MM.1S (cell line): Measurements from ENCODE around the gene F2RL3.

Experiments
- DNase-seq: peaks from one replicate; pipeline ENCODE4 v3.0.0-alpha.2; 2015
- H2AFZ ChIP-seq: fragments of 300-600 bp; sonication (generic); 2 replicates; pipeline ENCODE4 v1.6.0; 2016; ENCODE audit warnings: antibody characterized with exemption, low read length
- H3F3A ChIP-seq: fragments of 300-600 bp; sonication (generic); 2 replicates; pipeline ENCODE4 v1.6.1; 2016; ENCODE audit warnings: mild to moderate bottlenecking, antibody characterized with exemption, low read length, moderate library complexity, mixed read lengths; ENCODE audit not compliant: insufficient read depth
- H3K27ac ChIP-seq: fragments of 300-600 bp; sonication (generic); 2 replicates; pipeline ENCODE4 v1.5.1; 2016; ENCODE audit warnings: mild to moderate bottlenecking, low read length
- H3K27me3 ChIP-seq: fragments of 300-600 bp; sonication (generic); replicated peaks from 2 replicates; pipeline ENCODE4 v1.6.0; 2016; ENCODE audit warnings: low read length; ENCODE audit not compliant: insufficient read depth
- H3K36me3 ChIP-seq: fragments of 300-600 bp; sonication (generic); replicated peaks from 2 replicates; pipeline ENCODE4 v1.6.1; 2016; ENCODE audit warnings: mild to moderate bottlenecking, low read length, mixed read lengths; ENCODE audit not compliant: insufficient read depth
- H3K4me1 ChIP-seq: fragments of 300-600 bp; sonication (generic); 2 replicates; pipeline ENCODE4 v1.6.1; 2016; ENCODE audit warnings: low read length, mixed read lengths
- H3K4me2 ChIP-seq: fragments of 300-600 bp; sonication (generic); 2 replicates; pipeline ENCODE4 v1.6.0; 2016; ENCODE audit warnings: low read depth, low read length
- H3K4me3 ChIP-seq: fragments of 300-600 bp; sonication (generic); 2 replicates; pipeline ENCODE4 v1.5.1; 2016; ENCODE audit warnings: low read length, mixed read lengths
- H3K79me2 ChIP-seq: fragments of 300-600 bp; sonication (generic); 2 replicates; pipeline ENCODE4 v1.6.1; 2016; ENCODE audit warnings: mixed run types, low read length, mixed read lengths
- H3K9ac ChIP-seq: fragments of 300-600 bp; sonication (generic); 2 replicates; pipeline ENCODE4 v1.6.1; 2016; ENCODE audit warnings: low read length, mixed read lengths
- H3K9me2 ChIP-seq: fragments of 300-600 bp; sonication (generic); replicated peaks from 2 replicates; pipeline ENCODE4 v1.6.1; 2016; ENCODE audit warnings: mild to moderate bottlenecking, low read length, mixed read lengths; ENCODE audit not compliant: insufficient read depth
- H3K9me3 ChIP-seq: fragments of 300-600 bp; sonication (generic); replicated peaks from 2 replicates; pipeline ENCODE4 v1.6.1; 2016; ENCODE audit warnings: mild to moderate bottlenecking, low read length, mixed read lengths; ENCODE audit not compliant: insufficient read depth
- H4K20me1 ChIP-seq: fragments of 300-600 bp; sonication (generic); 2 replicates; pipeline ENCODE4 v1.6.1; 2016; ENCODE audit warnings: mild to moderate bottlenecking, low read length, moderate library complexity, mixed read lengths; ENCODE audit not compliant: insufficient read depth
- EZH2 ChIP-seq: fragments of 300-600 bp; sonication (generic); optimal IDR thresholded peaks from 2 replicates; pipeline ENCODE3; 2017; ENCODE audit warnings: low read depth, mild to moderate bottlenecking, antibody characterized with exemption, low read length, mixed read lengths
- EZH2phosphoT487 ChIP-seq: fragments of 300-600 bp; sonication (generic); IDR thresholded peaks from 2 replicates; pipeline ENCODE4 v1.6.1; 2018; ENCODE audit warnings: antibody characterized with exemption, low read length
- TF ChIP-seq, protein P1 (sequence below): fragments of 300-600 bp; sonication (generic); IDR thresholded peaks from 2 replicates; pipeline ENCODE4 v1.5.1; 2016; ENCODE audit warnings: antibody characterized with exemption, low read length, mixed read lengths

The F2RL3 gene

GRCh38 chr19:16904599-16904998 lies 15.8 kb downstream of the F2RL3 start:
- Histone ChIP-seq H3K36me3 (no peaks in the 10 kb centered on the region), H3K9me3 (no peaks in the 10 kb centered on the region), H3K27me3 (peaks cover 55% of the 10 kb centered on the region), H3K4me3 (no peak overlapping the region), H3K4me1 (no peaks in the 10 kb centered on the region), H3K27ac (no peak overlapping the region), H3K9me2 (no peaks in the 10 kb centered on the region), H3K79me2 (no peaks in the 10 kb centered on the region), H4K20me1 (no peaks in the 10 kb centered on the region), H3K4me2 (no peak overlapping the region), H3K9ac (no peak overlapping the region), H2AFZ (no peak overlapping the region), H3F3A (no peaks in the 10 kb centered on the region)
- no peak for DNase-seq
- TF ChIP-seq EZH2phosphoT487 (no peak), EZH2 (no peak)
- TF ChIP-seq, protein P1, sequence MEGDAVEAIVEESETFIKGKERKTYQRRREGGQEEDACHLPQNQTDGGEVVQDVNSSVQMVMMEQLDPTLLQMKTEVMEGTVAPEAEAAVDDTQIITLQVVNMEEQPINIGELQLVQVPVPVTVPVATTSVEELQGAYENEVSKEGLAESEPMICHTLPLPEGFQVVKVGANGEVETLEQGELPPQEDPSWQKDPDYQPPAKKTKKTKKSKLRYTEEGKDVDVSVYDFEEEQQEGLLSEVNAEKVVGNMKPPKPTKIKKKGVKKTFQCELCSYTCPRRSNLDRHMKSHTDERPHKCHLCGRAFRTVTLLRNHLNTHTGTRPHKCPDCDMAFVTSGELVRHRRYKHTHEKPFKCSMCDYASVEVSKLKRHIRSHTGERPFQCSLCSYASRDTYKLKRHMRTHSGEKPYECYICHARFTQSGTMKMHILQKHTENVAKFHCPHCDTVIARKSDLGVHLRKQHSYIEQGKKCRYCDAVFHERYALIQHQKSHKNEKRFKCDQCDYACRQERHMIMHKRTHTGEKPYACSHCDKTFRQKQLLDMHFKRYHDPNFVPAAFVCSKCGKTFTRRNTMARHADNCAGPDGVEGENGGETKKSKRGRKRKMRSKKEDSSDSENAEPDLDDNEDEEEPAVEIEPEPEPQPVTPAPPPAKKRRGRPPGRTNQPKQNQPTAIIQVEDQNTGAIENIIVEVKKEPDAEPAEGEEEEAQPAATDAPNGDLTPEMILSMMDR, result no peak

DNA sequence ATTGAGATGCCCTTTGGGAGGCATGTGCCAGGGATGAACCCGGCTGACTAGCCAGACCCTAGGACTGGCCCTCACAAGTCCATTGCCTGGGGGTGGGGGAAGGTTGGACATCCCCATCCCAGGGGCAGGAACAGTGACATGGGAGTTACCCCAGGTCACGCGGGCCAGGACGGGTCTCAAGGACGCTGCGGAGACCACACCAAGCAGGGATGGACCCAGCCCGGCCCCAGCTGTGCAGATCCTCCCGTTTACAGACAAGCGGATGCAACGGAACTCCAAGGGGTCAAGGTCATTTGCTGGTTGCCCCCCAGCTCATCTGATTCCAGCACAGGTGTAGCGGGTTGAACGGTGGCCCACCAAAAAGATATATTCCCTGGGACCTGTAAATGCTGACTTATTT lies 20.0 kb downstream of the F2RL3 start:
- Histone ChIP-seq H3K4me3 (no peak overlapping the region), H3K27me3 (peaks cover 52% of the 10 kb centered on the region), H3K27ac (no peak overlapping the region), H3K4me1 (no peaks in the 10 kb centered on the region), H3K9me3 (no peaks in the 10 kb centered on the region), H3K36me3 (no peaks in the 10 kb centered on the region), H3F3A (no peaks in the 10 kb centered on the region), H3K4me2 (no peak overlapping the region), H4K20me1 (no peaks in the 10 kb centered on the region), H2AFZ (no peak overlapping the region), H3K79me2 (no peaks in the 10 kb centered on the region), H3K9me2 (no peaks in the 10 kb centered on the region), H3K9ac (no peak overlapping the region)
- no peak for TF ChIP-seq EZH2
- TF ChIP-seq EZH2phosphoT487, result no peak
- TF ChIP-seq, protein P1, result no peak
- no peak for DNase-seq

- TF ChIP-seq EZH2, result no peak
- no peak for TF ChIP-seq EZH2phosphoT487
- TF ChIP-seq, protein P1, result no peak
These were observed 22.2 kb downstream of the F2RL3 start for GRCh38 chr19:16911046-16911445.

More at GRCh38 chr19:16911046-16911445, 22.2 kb downstream of the F2RL3 start:
- Histone ChIP-seq H3K4me3 (no peak overlapping the region), H3K9me3 (no peaks in the 10 kb centered on the region), H3F3A (no peaks in the 10 kb centered on the region), H3K27me3 (peaks cover 56% of the 10 kb centered on the region), H3K27ac (no peak overlapping the region), H4K20me1 (no peaks in the 10 kb centered on the region), H3K79me2 (no peaks in the 10 kb centered on the region), H3K9ac (no peak overlapping the region), H2AFZ (no peak overlapping the region), H3K4me2 (no peak overlapping the region), H3K36me3 (no peaks in the 10 kb centered on the region), H3K4me1 (no peaks in the 10 kb centered on the region), H3K9me2 (no peaks in the 10 kb centered on the region)
- DNase-seq, result no peak
